Naive thymus-derived CD4-positive, alpha-beta T cell (primary cell): Measurements from ENCODE around the gene ITGAL. TPM values are rescaled to one million over a fixed set of nuclear protein-coding genes. Genes with fewer than 3 reads are reported as not detected.

ENCODE experiments used
- ATAC-seq: fragments of 150-1000 bp; cut with Tn5 transposase; 2 replicates; pipeline ENCODE4 v1.10.0; 2021; ENCODE audit warnings: mild to moderate bottlenecking, moderate library complexity
- CTCF ChIA-PET: fragments of 350-600 bp; sonication (Branson Sonifier 250); formaldehyde crosslinking; loops from one replicate; lab custom pipeline; 2021; ENCODE audit warnings: antibody characterized with exemption; lab: Charles Lee
- POLR2A ChIA-PET: fragments of 350-600 bp; sonication (Branson Sonifier 250); formaldehyde crosslinking; loops from one replicate; lab custom pipeline; 2021; ENCODE audit warnings: antibody characterized with exemption, inconsistent platforms; lab: Charles Lee
- DNase-seq, 9 donors: peaks; one replicate each; pipeline versions ENCODE4 v3.0.0 to v3.0.0-alpha.2; 2020 to 2022; ENCODE audit warnings: mixed read lengths in 1 of 9
- H3K27ac ChIP-seq: one replicate; pipeline ENCODE4 v1.7.0; 2013; ENCODE audit warnings: mild to moderate bottlenecking, low read depth, low read length, moderate library complexity
- H3K27me3 ChIP-seq, 2 donors: one replicate each; pipeline ENCODE4 v1.7.0; 2013; ENCODE audit warnings: low read length in 2 of 2, mild to moderate bottlenecking in 2 of 2, moderate library complexity in 2 of 2; ENCODE audit not compliant: control insufficient read depth in 2 of 2, insufficient read depth in 2 of 2
- H3K36me3 ChIP-seq, 3 experiments: 1 replicate in 2 of 3; 2 replicates in 1 of 3; pipeline ENCODE4 v1.7.0; 2013; ENCODE audit warnings: low read length in 3 of 3, mild to moderate bottlenecking in 3 of 3, moderate library complexity in 1 of 3; ENCODE audit not compliant: insufficient read depth in 3 of 3, control insufficient read depth in 2 of 3
- H3K4me1 ChIP-seq, 2 donors: one replicate each; pipeline ENCODE4 v1.7.0; 2013; ENCODE audit warnings: low read length in 2 of 2, mild to moderate bottlenecking in 2 of 2, moderate library complexity in 1 of 2; ENCODE audit not compliant: control insufficient read depth in 2 of 2, insufficient read depth in 2 of 2
- H3K4me3 ChIP-seq: 2 replicates; pipeline ENCODE4 v1.7.0; 2013; ENCODE audit warnings: mild to moderate bottlenecking, low read length
- H3K9me3 ChIP-seq, 3 experiments: 1 replicate in 2 of 3; 2 replicates in 1 of 3; pipeline ENCODE4 v1.7.0; 2013; ENCODE audit warnings: low read length in 3 of 3; ENCODE audit not compliant: control insufficient read depth in 2 of 3
- H3K27ac Mint-ChIP-seq, 9 donors: one replicate each; pipeline ENCODE4 v1.8.0; 2020 to 2022; ENCODE audit warnings: mixed read lengths in 9 of 9, mild to moderate bottlenecking in 8 of 9, moderate library complexity in 5 of 9, inconsistent platforms in 2 of 9
- H3K27me3 Mint-ChIP-seq, 5 donors: one replicate each; pipeline ENCODE4 v1.8.0; 2021 to 2022; ENCODE audit warnings: mixed read lengths in 5 of 5, mild to moderate bottlenecking in 1 of 5
- H3K36me3 Mint-ChIP-seq, 5 donors: one replicate each; pipeline ENCODE4 v1.8.0; 2020 to 2022; ENCODE audit warnings: mixed read lengths in 5 of 5, mild to moderate bottlenecking in 3 of 5, inconsistent platforms in 1 of 5
- H3K4me1 Mint-ChIP-seq, 7 donors: one replicate each; pipeline ENCODE4 v1.8.0; 2020 to 2022; ENCODE audit warnings: mixed read lengths in 7 of 7, mild to moderate bottlenecking in 3 of 7, inconsistent platforms in 1 of 7
- H3K4me3 Mint-ChIP-seq, 10 donors: one replicate each; pipeline ENCODE4 v1.8.0; 2020 to 2022; ENCODE audit warnings: mild to moderate bottlenecking in 10 of 10, mixed read lengths in 10 of 10, moderate library complexity in 6 of 10, inconsistent platforms in 2 of 10
- H3K9me3 Mint-ChIP-seq, 11 donors: one replicate each; pipeline ENCODE4 v1.8.0; 2020 to 2022; ENCODE audit warnings: mixed read lengths in 11 of 11, mild to moderate bottlenecking in 4 of 11, inconsistent platforms in 1 of 11, moderate library complexity in 1 of 11
- intact Hi-C, 2 donors: fragments of 100-400 bp; cut with micrococcal nuclease; formaldehyde crosslinking; loops; one replicate each; pipeline ENCODE4 v1.15.1; 2023
- polyA plus RNA-seq, 2 donors: library from polyadenylated mRNA; unstranded; fragments of 300-500 nt; fragmentation: Illumina TruSeq; gene quantifications; one replicate each; pipeline ENCODE4 v1.2.3, GENCODE V29; 2021
- total RNA-seq, 6 experiments: library from RNA in 5 of 6; stranded (reverse) in 5 of 6; gene quantifications; 1 replicate in 5 of 6; 2 replicates in 1 of 6; pipeline ENCODE4 v1.2.3 and lab custom pipeline; 2021 to 2026

ITGAL gene
- total and polyA plus RNA-seq, 7 experiments from 2014 or later, result 110 to 629 (median 411) TPM

DNA sequence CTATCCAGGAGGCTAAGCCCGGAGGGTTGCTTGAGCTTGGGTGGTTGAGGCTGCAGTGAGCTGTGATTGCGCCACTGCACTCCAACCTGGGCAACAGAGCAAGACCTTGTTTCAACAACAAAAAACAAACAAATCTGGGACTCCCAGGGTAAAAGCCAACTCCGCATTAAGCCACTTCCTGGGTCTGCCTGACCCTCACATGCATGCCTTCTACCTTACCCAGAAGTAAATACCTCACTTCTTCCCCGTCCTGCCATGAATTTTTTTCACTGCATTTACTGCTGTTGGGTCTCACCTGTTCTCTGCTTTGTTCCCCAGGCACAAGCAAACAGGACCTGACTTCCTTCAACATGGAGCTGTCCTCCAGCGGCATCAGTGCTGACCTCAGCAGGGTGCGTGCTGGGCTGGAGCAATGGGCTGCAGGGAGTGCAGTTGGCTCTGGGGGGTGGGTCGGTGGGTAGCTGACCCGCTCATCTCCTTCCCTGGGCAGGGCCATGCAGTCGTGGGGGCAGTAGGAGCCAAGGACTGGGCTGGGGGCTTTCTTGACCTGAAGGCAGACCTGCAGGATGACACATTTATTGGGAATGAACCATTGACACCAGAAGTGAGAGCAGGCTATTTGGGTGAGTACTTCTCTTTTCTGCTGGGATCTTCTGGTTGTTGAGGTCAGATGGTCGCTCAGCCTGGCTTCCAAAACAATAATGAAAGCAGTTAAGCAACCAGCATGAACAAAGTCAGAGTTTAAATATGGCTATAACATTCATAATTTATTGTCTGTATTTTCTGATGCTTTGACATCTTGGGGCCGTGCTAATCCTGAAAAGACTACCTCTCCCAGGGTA is 16.4 kb downstream of the ITGAL start:
- no peak for DNase-seq
- H3K27me3 Mint-ChIP-seq, result no peaks in the 10 kb centered on the region
- ATAC-seq, result no peak
- Histone ChIP-seq H3K27me3 (no peaks in the 10 kb centered on the region), H3K27ac (peak overlapping the region; percentile 32), H3K4me1 (peaks cover 0 to 7% of the 10 kb centered on the region in 2 donors), H3K4me3 (no peak overlapping the region), H3K9me3 (no peaks in the 10 kb centered on the region), H3K36me3 (peaks cover 12 to 85% (median 30%) of the 10 kb centered on the region in 3 experiments)
- peaks cover 16 to 51% (median 27%) of the 10 kb centered on the region in 7 donors for H3K4me1 Mint-ChIP-seq
- H3K4me3 Mint-ChIP-seq, result no peak overlapping the region
- peaks cover 15 to 46% (median 20%) of the 10 kb centered on the region in 5 donors for H3K36me3 Mint-ChIP-seq
- POLR2A ChIA-PET, result interaction anchor here (0.9 to 1.9 kb wide), 5 partner anchors 16 to 121 kb away, joined by 3 to 6 read pairs (median 3); partner anchors contain the start of gene ZNF689
- CTCF ChIA-PET, result interaction anchor here (0.6 kb wide), 1 partner anchor 70 kb away, joined by 4 read pairs; no protein-coding TSS in a partner anchor
- peaks cover 0 to 2% (median 0%) of the 10 kb centered on the region in 11 donors for H3K9me3 Mint-ChIP-seq
- H3K27ac Mint-ChIP-seq, result peak overlapping the region in 8 of 9 donors; percentile 40 to 83 (median 72)
- intact Hi-C loops, result no loop called here

DNA sequence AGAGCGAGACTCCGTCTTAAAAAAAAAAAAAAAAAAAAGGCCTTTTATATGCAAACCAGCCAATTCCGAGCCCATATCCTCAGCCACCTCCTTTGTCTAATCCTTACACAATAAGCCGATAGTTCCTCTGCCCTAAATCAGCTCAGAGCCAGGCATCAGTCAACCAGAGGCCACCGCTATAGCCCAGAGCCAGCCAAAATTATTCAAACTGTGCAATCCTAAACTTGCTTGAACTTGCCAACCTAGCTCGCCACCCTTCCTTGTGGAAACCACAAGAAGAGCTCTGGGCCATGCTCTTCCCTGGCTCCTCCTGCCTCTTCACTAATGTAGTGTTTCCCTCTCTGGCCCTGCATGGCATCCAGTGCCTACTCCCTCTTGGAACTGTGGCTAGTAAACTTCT is 17.7 kb downstream of the ITGAL start:
- Histone ChIP-seq H3K4me1 (peaks cover 0 to 7% of the 10 kb centered on the region in 2 donors), H3K4me3 (no peak overlapping the region), H3K27ac (no peak overlapping the region), H3K27me3 (no peaks in the 10 kb centered on the region), H3K36me3 (peaks cover 20 to 85% (median 38%) of the 10 kb centered on the region in 3 experiments), H3K9me3 (no peaks in the 10 kb centered on the region)
- Mint-ChIP-seq H3K27me3 (no peaks in the 10 kb centered on the region), H3K36me3 (peaks cover 15 to 44% (median 27%) of the 10 kb centered on the region in 5 donors), H3K4me1 (peaks cover 16 to 48% (median 29%) of the 10 kb centered on the region in 7 donors), H3K4me3 (no peak overlapping the region), H3K27ac (peak overlapping the region in 8 of 9 donors; percentile 34 to 92 (median 58)), H3K9me3 (peaks cover 0 to 2% (median 0%) of the 10 kb centered on the region in 11 donors)
- intact Hi-C loops, result no loop called here
- POLR2A ChIA-PET, result interaction anchor here (0.7 to 2.6 kb wide), 8 partner anchors 10 to 207 kb away, joined by 3 to 10 read pairs (median 4); partner anchors contain the start of gene DCTPP1
- no peak for ATAC-seq
- CTCF ChIA-PET, result interaction anchor here (1.0 kb wide), 1 partner anchor 56 kb away, joined by 3 read pairs; no protein-coding TSS in a partner anchor
- no peak for DNase-seq

DNA sequence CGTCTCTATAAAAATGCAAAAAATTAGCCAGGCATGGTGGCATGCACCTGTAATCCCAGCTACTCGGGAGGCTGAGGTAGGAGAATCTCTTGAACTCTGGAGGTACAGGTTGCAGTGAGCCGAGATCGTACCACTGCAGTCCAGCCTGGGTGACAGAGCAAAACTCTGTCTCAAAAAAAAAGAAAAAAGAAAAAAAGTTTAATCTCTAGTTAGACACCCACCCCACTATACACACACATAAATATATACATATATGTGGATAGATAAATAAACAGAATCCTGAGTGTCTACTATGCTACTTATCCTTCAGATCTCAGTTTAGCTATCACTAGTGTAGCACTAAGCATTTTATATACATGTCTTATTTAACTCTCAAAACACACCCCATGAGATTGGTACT is 18.7 kb downstream of the ITGAL start:
- H3K4me1 Mint-ChIP-seq, result peaks cover 16 to 45% (median 23%) of the 10 kb centered on the region in 7 donors
- peak overlapping the region; percentile 16 to 92 (median 77) for H3K27ac Mint-ChIP-seq
- H3K27me3 Mint-ChIP-seq, result no peaks in the 10 kb centered on the region
- Histone ChIP-seq H3K27ac (peak overlapping the region; percentile 34), H3K4me1 (peaks cover 0 to 7% of the 10 kb centered on the region in 2 donors), H3K27me3 (no peaks in the 10 kb centered on the region), H3K36me3 (peaks cover 21 to 86% (median 38%) of the 10 kb centered on the region in 3 experiments), H3K4me3 (no peak overlapping the region), H3K9me3 (no peaks in the 10 kb centered on the region)
- DNase-seq (no peak), ATAC-seq (no peak)
- ChIA-PET CTCF (interaction anchor here (0.7 to 2.2 kb wide), 3 partner anchors 42 to 121 kb away, joined by 4 to 8 read pairs (median 6); partner anchors contain the start of gene DCTPP1), POLR2A (interaction anchor here (0.5 to 2.6 kb wide), 13 partner anchors 11 to 70 kb away, joined by 3 to 10 read pairs (median 4); partner anchors contain the start of gene DCTPP1)
- intact Hi-C loops, result loop anchor here in 1 of 2 donors (1.0 kb wide), 1 partner anchor 42 kb away; no protein-coding TSS in a partner anchor
- peaks cover 15 to 39% (median 27%) of the 10 kb centered on the region in 5 donors for H3K36me3 Mint-ChIP-seq
- peak overlapping the region in 1 of 10 donors; percentile 8 for H3K4me3 Mint-ChIP-seq
- peaks cover 0 to 2% (median 0%) of the 10 kb centered on the region in 11 donors for H3K9me3 Mint-ChIP-seq

DNA sequence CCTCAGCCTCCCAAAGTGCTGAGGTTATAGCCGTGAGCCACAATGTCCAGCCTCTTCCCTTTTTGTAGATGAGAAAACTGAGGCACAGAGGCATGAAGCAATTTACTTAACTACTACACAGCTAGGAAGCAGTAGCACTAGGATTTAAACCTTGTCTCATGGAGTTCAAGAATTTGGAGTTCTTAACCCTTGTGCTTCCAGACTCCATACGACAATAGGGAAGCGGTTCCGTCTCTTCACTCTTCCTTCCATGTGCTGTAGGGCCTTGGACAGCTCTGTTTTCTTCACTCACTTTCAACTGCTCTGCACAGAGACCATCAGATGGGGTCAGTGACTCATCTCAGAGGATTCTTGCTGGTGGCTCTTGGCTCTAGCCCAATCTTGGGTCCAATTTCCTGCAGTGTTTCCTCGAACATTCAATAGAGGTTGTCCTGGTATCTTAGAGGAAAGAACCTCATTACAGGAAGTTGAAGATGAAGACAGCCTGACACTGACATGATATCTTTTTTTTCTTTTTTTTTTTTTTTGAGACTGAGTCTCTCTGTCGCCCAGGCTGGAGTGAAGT is 19.3 kb downstream of the ITGAL start:
- Mint-ChIP-seq H3K27me3 (no peaks in the 10 kb centered on the region), H3K36me3 (peaks cover 15 to 37% (median 23%) of the 10 kb centered on the region in 5 donors), H3K4me3 (peak overlapping the region in 4 of 10 donors; percentile 26 to 62 (median 35)), H3K4me1 (peaks cover 16 to 43% (median 21%) of the 10 kb centered on the region in 7 donors), H3K9me3 (no peaks in the 10 kb centered on the region), H3K27ac (peak overlapping the region; percentile 58 to 92 (median 77))
- ChIA-PET CTCF (interaction anchor here (0.6 to 2.2 kb wide), 6 partner anchors 43 to 200 kb away, joined by 3 to 8 read pairs (median 4); partner anchors contain the start of gene DCTPP1), POLR2A (interaction anchor here (0.5 to 2.6 kb wide), 10 partner anchors 12 to 74 kb away, joined by 3 to 10 read pairs (median 4); partner anchors contain the start of gene DCTPP1)
- no peak overlapping the region for H3K4me3 ChIP-seq
- H3K27ac ChIP-seq, result peak overlapping the region; percentile 34
- peaks cover 23 to 86% (median 34%) of the 10 kb centered on the region in 3 experiments for H3K36me3 ChIP-seq
- peaks cover 0 to 7% of the 10 kb centered on the region in 2 donors for H3K4me1 ChIP-seq
- H3K9me3 ChIP-seq, result no peaks in the 10 kb centered on the region
- no peak for ATAC-seq
- DNase-seq, result peak in 4 of 9 donors; percentile 12 to 22 (median 16)
- no peaks in the 10 kb centered on the region for H3K27me3 ChIP-seq
- intact Hi-C loops, result loop anchor here in 1 of 2 donors (1.0 kb wide), 3 partner anchors 20 to 62 kb away; partner anchors contain the start of genes DCTPP1 and ITGAL

DNA sequence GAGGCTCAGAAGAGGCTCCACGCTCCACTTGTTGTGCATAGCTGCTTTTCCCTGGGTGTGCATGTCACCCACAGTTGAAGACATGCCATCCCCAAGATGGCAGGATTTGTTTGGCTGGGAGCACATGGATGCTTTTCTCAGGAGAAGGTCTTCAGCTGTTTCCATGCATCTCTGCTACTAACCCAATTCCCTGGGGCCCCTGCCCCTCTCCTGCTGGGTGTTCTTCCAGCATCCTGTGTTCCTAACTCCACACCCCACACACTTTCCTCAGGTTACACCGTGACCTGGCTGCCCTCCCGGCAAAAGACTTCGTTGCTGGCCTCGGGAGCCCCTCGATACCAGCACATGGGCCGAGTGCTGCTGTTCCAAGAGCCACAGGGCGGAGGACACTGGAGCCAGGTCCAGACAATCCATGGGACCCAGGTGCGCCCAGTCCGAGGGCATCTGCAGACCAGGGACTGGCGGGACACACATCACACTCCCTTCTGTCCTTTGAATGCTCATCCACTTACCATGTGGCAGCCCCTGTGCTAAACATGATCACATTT is 21.5 kb downstream of the ITGAL start:
- Mint-ChIP-seq H3K9me3 (no peaks in the 10 kb centered on the region), H3K36me3 (peaks cover 7 to 35% (median 22%) of the 10 kb centered on the region in 5 donors), H3K27ac (peak overlapping the region in 5 of 9 donors; percentile 38 to 51 (median 45)), H3K4me1 (peaks cover 16 to 36% (median 20%) of the 10 kb centered on the region in 7 donors), H3K27me3 (no peaks in the 10 kb centered on the region), H3K4me3 (no peak overlapping the region)
- Histone ChIP-seq H3K27ac (no peak overlapping the region), H3K36me3 (peaks cover 31 to 85% (median 37%) of the 10 kb centered on the region in 3 experiments), H3K27me3 (no peaks in the 10 kb centered on the region), H3K4me1 (peaks cover 0 to 7% of the 10 kb centered on the region in 2 donors), H3K4me3 (no peak overlapping the region), H3K9me3 (no peaks in the 10 kb centered on the region)
- no peak for ATAC-seq
- intact Hi-C loops, result no loop called here
- ChIA-PET POLR2A (interaction anchor here (0.6 to 1.3 kb wide), 4 partner anchors 13 to 64 kb away, joined by 3 to 4 read pairs (median 3); partner anchors contain the start of gene DCTPP1), CTCF (interaction anchor here (1.2 kb wide), 1 partner anchor 44 kb away, joined by 3 read pairs; no protein-coding TSS in a partner anchor)
- DNase-seq, result no peak
